ENCODE results near the gene SMIM15.

DNA sequence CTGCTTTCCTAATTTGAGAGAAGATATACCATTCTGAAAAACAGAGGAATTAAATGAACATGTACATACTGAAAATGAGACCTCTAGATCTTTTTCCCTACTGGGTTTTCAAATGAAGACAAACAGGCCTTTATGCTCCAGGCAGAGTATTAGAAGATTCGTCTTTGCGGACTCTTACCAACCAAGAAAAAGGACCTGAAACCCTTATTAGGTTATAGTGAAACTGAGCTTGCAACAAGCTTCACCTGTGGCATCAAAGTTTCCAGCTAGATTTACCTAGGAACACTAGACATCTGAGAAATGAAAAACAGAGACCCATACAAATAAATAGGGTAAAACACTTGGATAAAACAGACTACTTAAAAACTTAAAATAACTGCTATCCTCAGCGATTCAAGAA, 46.3 kb downstream of the SMIM15 start:
- TF ChIP-seq, protein P1, sequence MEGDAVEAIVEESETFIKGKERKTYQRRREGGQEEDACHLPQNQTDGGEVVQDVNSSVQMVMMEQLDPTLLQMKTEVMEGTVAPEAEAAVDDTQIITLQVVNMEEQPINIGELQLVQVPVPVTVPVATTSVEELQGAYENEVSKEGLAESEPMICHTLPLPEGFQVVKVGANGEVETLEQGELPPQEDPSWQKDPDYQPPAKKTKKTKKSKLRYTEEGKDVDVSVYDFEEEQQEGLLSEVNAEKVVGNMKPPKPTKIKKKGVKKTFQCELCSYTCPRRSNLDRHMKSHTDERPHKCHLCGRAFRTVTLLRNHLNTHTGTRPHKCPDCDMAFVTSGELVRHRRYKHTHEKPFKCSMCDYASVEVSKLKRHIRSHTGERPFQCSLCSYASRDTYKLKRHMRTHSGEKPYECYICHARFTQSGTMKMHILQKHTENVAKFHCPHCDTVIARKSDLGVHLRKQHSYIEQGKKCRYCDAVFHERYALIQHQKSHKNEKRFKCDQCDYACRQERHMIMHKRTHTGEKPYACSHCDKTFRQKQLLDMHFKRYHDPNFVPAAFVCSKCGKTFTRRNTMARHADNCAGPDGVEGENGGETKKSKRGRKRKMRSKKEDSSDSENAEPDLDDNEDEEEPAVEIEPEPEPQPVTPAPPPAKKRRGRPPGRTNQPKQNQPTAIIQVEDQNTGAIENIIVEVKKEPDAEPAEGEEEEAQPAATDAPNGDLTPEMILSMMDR (IDR thresholded peaks at IDR 0.05) = no peak
- TF ChIP-seq POLR2A (IDR thresholded peaks at IDR 0.05) = no peak
